Endothelial cell of umbilical vein (primary cell): ENCODE measurements around the gene SIRPA. TPM values are rescaled to one million over a fixed set of nuclear protein-coding genes. Genes with fewer than 3 reads are reported as not detected.

Experiments used
- BruUV-seq: library from RNA; stranded (reverse); fragments of 400-500 nt; replicated peaks from 2 replicates; lab custom pipeline; 2021; lab: Mats Ljungman, UMichigan
- CTCF ChIA-PET: fragments of 300-600, 350-600 bp; sonication (Branson Sonifier 250); formaldehyde crosslinking; loops from one replicate; lab custom pipeline; 2021; ENCODE audit warnings: antibody characterized with exemption, inconsistent platforms; lab: Charles Lee
- POLR2A ChIA-PET: fragments of 300-600, 350-600 bp; sonication (Branson Sonifier 250); formaldehyde crosslinking; loops from one replicate; lab custom pipeline; 2021; ENCODE audit warnings: antibody characterized with exemption, inconsistent platforms; lab: Charles Lee
- DNase-seq: peaks from one replicate; pipeline ENCODE4 v3.0.0-alpha.2; 2011; ENCODE audit warnings: low read depth, low spot score
- FAIRE-seq: peaks from 2 replicates; lab custom pipeline; 2011; peaks lifted over from hg19 to GRCh38; lab: Jason Lieb, UNC
- H2AFZ ChIP-seq: 2 replicates; pipeline ENCODE4 v1.6.0; 2012; ENCODE audit warnings: low read depth, low read length, control low read depth, inconsistent platforms
- H3K27ac ChIP-seq: 2 replicates; pipeline ENCODE4 v1.5.1; 2011; ENCODE audit warnings: low read depth, mild to moderate bottlenecking, control low read depth, low read length, moderate library complexity; ENCODE audit not compliant: insufficient read depth
- H3K27me3 ChIP-seq, 2 experiments: 2 replicates each; pipeline versions ENCODE4 v1.6.0 to v1.6.1; 2011; ENCODE audit warnings: low read length in 2 of 2, mixed read lengths in 1 of 2; ENCODE audit not compliant: control insufficient read depth in 2 of 2, insufficient read depth in 2 of 2
- H3K36me3 ChIP-seq, 2 experiments: 2 replicates in 1 of 2; 3 replicates in 1 of 2; pipeline ENCODE4 v1.5.1; 2011; ENCODE audit warnings: low read length in 2 of 2, mild to moderate bottlenecking in 1 of 2, moderate library complexity in 1 of 2; ENCODE audit not compliant: control insufficient read depth in 2 of 2, insufficient read depth in 2 of 2; ENCODE audit errors: extremely low read depth in 1 of 2
- H3K4me1 ChIP-seq: 3 replicates; pipeline ENCODE4 v1.5.1; 2011; ENCODE audit warnings: mild to moderate bottlenecking, low read length; ENCODE audit not compliant: control insufficient read depth, insufficient read depth; ENCODE audit errors: extremely low read depth
- H3K4me2 ChIP-seq: 2 replicates; pipeline ENCODE4 v1.6.1; 2011; ENCODE audit warnings: low read length, control low read depth, mixed read lengths; ENCODE audit not compliant: insufficient read depth
- H3K4me3 ChIP-seq, 3 experiments: fragments of 200-600 bp in 1 of 3; sonication (generic), shearing (Covaris generic) in 1 of 3; replicated peaks in 1 of 3; 2 replicates each; pipeline ENCODE4 v1.5.1; 2011 to 2016; ENCODE audit warnings: control low read depth in 3 of 3, low read length in 3 of 3, mild to moderate bottlenecking in 2 of 3, inconsistent platforms in 1 of 3, low read depth in 1 of 3, moderate library complexity in 1 of 3; ENCODE audit not compliant: insufficient read depth in 1 of 3
- H3K79me2 ChIP-seq: 2 replicates; pipeline ENCODE4 v1.6.0; 2012; ENCODE audit warnings: low read length, inconsistent platforms; ENCODE audit not compliant: control insufficient read depth, insufficient read depth
- H3K9ac ChIP-seq: replicated peaks from 2 replicates; pipeline ENCODE3; 2011; ENCODE audit warnings: low read length, control low read depth; ENCODE audit not compliant: insufficient read depth; ENCODE audit errors: extremely low read depth
- H3K9me1 ChIP-seq: replicated peaks from 3 replicates; pipeline ENCODE4 v1.6.0; 2011; ENCODE audit warnings: mild to moderate bottlenecking, low read length; ENCODE audit not compliant: control insufficient read depth, insufficient read depth; ENCODE audit errors: extremely low read depth
- H3K9me3 ChIP-seq: replicated peaks from 2 replicates; pipeline ENCODE4 v1.5.1; 2012; ENCODE audit warnings: low read length, inconsistent platforms; ENCODE audit not compliant: control insufficient read depth, insufficient read depth
- H4K20me1 ChIP-seq: replicated peaks from 2 replicates; pipeline ENCODE3; 2011; ENCODE audit warnings: mild to moderate bottlenecking, low read length; ENCODE audit not compliant: control insufficient read depth, insufficient read depth; ENCODE audit errors: extremely low read depth
- EZH2 ChIP-seq: IDR thresholded peaks from 2 replicates; pipeline ENCODE4 v1.6.1; 2012; ENCODE audit warnings: borderline replicate concordance, low read depth, mild to moderate bottlenecking, moderate library complexity, low read length, inconsistent platforms; ENCODE audit not compliant: severe bottlenecking
- FOS ChIP-seq: IDR thresholded peaks from 2 replicates; pipeline ENCODE4 v1.6.1; 2011; ENCODE audit warnings: mild to moderate bottlenecking, low read length, moderate library complexity, borderline replicate concordance; ENCODE audit not compliant: insufficient read depth
- GATA2 ChIP-seq: IDR thresholded peaks from 2 replicates; pipeline ENCODE4 v1.7.0; 2011; ENCODE audit warnings: low read depth, mild to moderate bottlenecking, moderate library complexity, mixed read lengths, low read length; ENCODE audit not compliant: insufficient read length, insufficient read depth
- JUN ChIP-seq: IDR thresholded peaks from 2 replicates; pipeline ENCODE4 v1.6.1; 2011; ENCODE audit warnings: borderline replicate concordance, low read depth; ENCODE audit not compliant: insufficient read length, insufficient read depth
- MYC ChIP-seq: IDR thresholded peaks from one replicate; pipeline ENCODE4 v1.6.1; 2011; ENCODE audit warnings: mild to moderate bottlenecking, low read depth, low read length
- POLR2A ChIP-seq: IDR thresholded peaks from 2 replicates; pipeline ENCODE4 v1.6.1; 2012; ENCODE audit warnings: low read depth, mild to moderate bottlenecking, control low read depth, low read length
- POLR2AphosphoS5 ChIP-seq: IDR thresholded peaks from 2 replicates; pipeline ENCODE4 v1.6.1; 2012; ENCODE audit warnings: low read depth, mild to moderate bottlenecking, control low read depth, low read length, moderate library complexity; ENCODE audit not compliant: insufficient read depth
- dilution Hi-C: fragments of 300-500 bp; cut with MboI; formaldehyde crosslinking; loops from one replicate; pipeline ENCODE4 v1.15.0; 2019; ENCODE audit warnings: low sequenced_read_pairs; ENCODE audit not compliant: extremely low pct_ligation_motif_present
- intact Hi-C: fragments of 100-400 bp; cut with micrococcal nuclease; formaldehyde crosslinking; loops from one replicate; pipeline ENCODE4 v1.10.0; 2022
- polyA plus RNA-seq, 4 experiments: library from polyadenylated mRNA; depleted of rRNA in 3 of 4; stranded (reverse) in 3 of 4; unstranded in 1 of 4; fragments of >200 nt; gene quantifications; 2 replicates each; pipeline versions ENCODE4 v1.2.1 to v1.2.3, GENCODE V29; 2011 to 2012; ENCODE audit warnings: missing spikeins in 1 of 4
- total RNA-seq: library from RNA; stranded (reverse); gene quantifications from 2 replicates; pipeline ENCODE4 v1.2.3, GENCODE V29; 2021
- TF ChIP-seq, protein P1 (sequence below), 2 donors: IDR thresholded peaks; 1 replicate in 1 of 2; 2 replicates in 1 of 2; pipeline ENCODE4 v1.5.1; 2011; ENCODE audit warnings: low read length in 2 of 2, mild to moderate bottlenecking in 2 of 2, moderate library complexity in 2 of 2, control low read depth in 1 of 2, inconsistent platforms in 1 of 2, low read depth in 1 of 2; ENCODE audit not compliant: insufficient read depth in 1 of 2; ENCODE audit errors: extremely low read depth in 1 of 2
- TF ChIP-seq, protein P2 (sequence below): IDR thresholded peaks from 2 replicates; pipeline ENCODE4 v1.6.1; 2011; ENCODE audit not compliant: insufficient read depth, insufficient read length

SIRPA gene
- total and polyA plus RNA-seq, 2 donors (not counting 3 experiments of a cell fraction or from before 2014, with no cell fraction given) = 29.9 to 59.2 TPM

DNA sequence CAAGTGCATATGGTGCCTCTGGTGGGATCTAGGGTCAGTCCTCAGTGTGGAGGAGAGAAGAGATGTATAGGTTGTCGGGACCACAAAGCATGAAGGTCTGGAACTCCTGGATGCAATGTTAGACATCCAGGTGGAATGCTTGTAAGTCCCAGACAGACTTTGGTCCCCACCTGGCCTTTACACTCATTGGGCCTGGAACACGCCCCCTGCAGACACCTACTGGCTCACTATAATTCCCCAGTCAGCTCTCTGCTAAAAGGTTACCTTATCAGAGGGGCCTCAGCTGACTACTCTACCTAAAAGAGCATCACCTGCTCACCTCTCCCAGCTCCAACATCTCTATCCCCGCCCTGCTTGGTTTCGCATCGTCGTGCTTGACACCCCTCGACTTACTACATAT lies 41.7 kb upstream of the SIRPA start:
- ChIA-PET CTCF (interaction anchor here (2.1 kb wide), 1 partner anchor 51 kb away, joined by 10 read pairs; no protein-coding TSS in a partner anchor), POLR2A (no interaction called here)
- no peak overlapping the region for H3K27ac ChIP-seq
- no peaks in the 10 kb centered on the region for H3K4me1 ChIP-seq
- peaks cover 10 to 14% of the 10 kb centered on the region in 2 experiments for H3K27me3 ChIP-seq
- no peaks in the 10 kb centered on the region for H3K36me3 ChIP-seq
- H3K4me2 ChIP-seq = no peak overlapping the region
- TF ChIP-seq POLR2A (no peak), FOS (no peak), GATA2 (no peak), JUN (no peak), EZH2 (no peak), POLR2AphosphoS5 (no peak), MYC (no peak)
- TF ChIP-seq, protein P1, sequence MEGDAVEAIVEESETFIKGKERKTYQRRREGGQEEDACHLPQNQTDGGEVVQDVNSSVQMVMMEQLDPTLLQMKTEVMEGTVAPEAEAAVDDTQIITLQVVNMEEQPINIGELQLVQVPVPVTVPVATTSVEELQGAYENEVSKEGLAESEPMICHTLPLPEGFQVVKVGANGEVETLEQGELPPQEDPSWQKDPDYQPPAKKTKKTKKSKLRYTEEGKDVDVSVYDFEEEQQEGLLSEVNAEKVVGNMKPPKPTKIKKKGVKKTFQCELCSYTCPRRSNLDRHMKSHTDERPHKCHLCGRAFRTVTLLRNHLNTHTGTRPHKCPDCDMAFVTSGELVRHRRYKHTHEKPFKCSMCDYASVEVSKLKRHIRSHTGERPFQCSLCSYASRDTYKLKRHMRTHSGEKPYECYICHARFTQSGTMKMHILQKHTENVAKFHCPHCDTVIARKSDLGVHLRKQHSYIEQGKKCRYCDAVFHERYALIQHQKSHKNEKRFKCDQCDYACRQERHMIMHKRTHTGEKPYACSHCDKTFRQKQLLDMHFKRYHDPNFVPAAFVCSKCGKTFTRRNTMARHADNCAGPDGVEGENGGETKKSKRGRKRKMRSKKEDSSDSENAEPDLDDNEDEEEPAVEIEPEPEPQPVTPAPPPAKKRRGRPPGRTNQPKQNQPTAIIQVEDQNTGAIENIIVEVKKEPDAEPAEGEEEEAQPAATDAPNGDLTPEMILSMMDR (IDR thresholded peaks at IDR 0.05; ENCODE audit: extremely low read depth in 1 of 2, insufficient read depth in 1 of 2, low read depth in 1 of 2, low read length in 2 of 2) = no peak
- TF ChIP-seq, protein P2, sequence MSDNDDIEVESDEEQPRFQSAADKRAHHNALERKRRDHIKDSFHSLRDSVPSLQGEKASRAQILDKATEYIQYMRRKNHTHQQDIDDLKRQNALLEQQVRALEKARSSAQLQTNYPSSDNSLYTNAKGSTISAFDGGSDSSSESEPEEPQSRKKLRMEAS = no peak
- H3K79me2 ChIP-seq = no peaks in the 10 kb centered on the region
- intact Hi-C loops (no loop called here), dilution Hi-C loops (no loop called here)
- H3K9ac ChIP-seq = no peak overlapping the region
- no TSS peak for BruUV-seq
- no peaks in the 10 kb centered on the region for H4K20me1 ChIP-seq
- no peaks in the 10 kb centered on the region for H3K9me3 ChIP-seq
- H2AFZ ChIP-seq = no peak overlapping the region
- FAIRE-seq (no peak), DNase-seq (no peak)
- no peak overlapping the region for H3K4me3 ChIP-seq
- no peaks in the 10 kb centered on the region for H3K9me1 ChIP-seq
